Mucosa of stomach (tissue), 1 donor: ENCODE measurements around the gene HOXA3.

Experiments
- H3K27me3 ChIP-seq: one replicate; pipeline ENCODE4 v1.7.0; 2013; ENCODE audit warnings: mild to moderate bottlenecking, low read length; ENCODE audit not compliant: control insufficient read depth, insufficient read depth
- H3K36me3 ChIP-seq: one replicate; pipeline ENCODE4 v1.7.0; 2013; ENCODE audit warnings: low read length; ENCODE audit not compliant: control insufficient read depth, insufficient read depth
- H3K4me1 ChIP-seq: one replicate; pipeline ENCODE4 v1.7.0; 2013; ENCODE audit warnings: mild to moderate bottlenecking, low read length; ENCODE audit not compliant: control insufficient read depth, insufficient read depth
- H3K4me3 ChIP-seq: one replicate; pipeline ENCODE4 v1.7.0; 2013; ENCODE audit warnings: low read length
- H3K9ac ChIP-seq: one replicate; pipeline ENCODE4 v1.7.0; 2013; ENCODE audit warnings: mild to moderate bottlenecking, low read length, moderate library complexity
- H3K9me3 ChIP-seq: one replicate; pipeline ENCODE4 v1.7.0; 2013; ENCODE audit warnings: mild to moderate bottlenecking, low read length, moderate library complexity; ENCODE audit not compliant: control insufficient read depth
- donor health status: Pancreatic carcinoma.

The HOXA3 gene

GRCh38 chr7:27117887-27118491, 34.4 kb downstream of the HOXA3 start:
- peaks cover 45% of the 10 kb centered on the region for H3K4me1 ChIP-seq
- peak overlapping the region; percentile 50 for H3K9ac ChIP-seq
- no peaks in the 10 kb centered on the region for H3K36me3 ChIP-seq
- H3K4me3 ChIP-seq, result no peak overlapping the region
- no peaks in the 10 kb centered on the region for H3K27me3 ChIP-seq
- H3K9me3 ChIP-seq, result no peaks in the 10 kb centered on the region

- Histone ChIP-seq H3K9me3 (no peaks in the 10 kb centered on the region), H3K36me3 (no peaks in the 10 kb centered on the region), H3K9ac (peak overlapping the region; percentile 95), H3K4me1 (peaks cover 47% of the 10 kb centered on the region), H3K27me3 (no peaks in the 10 kb centered on the region), H3K4me3 (peak overlapping the region; percentile 57)
These were observed 35.2 kb downstream of the HOXA3 start for GRCh38 chr7:27116962-27117886.

- no peaks in the 10 kb centered on the region for H3K36me3 ChIP-seq
- no peaks in the 10 kb centered on the region for H3K9me3 ChIP-seq
- H3K4me3 ChIP-seq, result peak overlapping the region; percentile 57
- H3K4me1 ChIP-seq, result peaks cover 50% of the 10 kb centered on the region
- H3K27me3 ChIP-seq, result no peaks in the 10 kb centered on the region
- peak overlapping the region; percentile 95 for H3K9ac ChIP-seq
These were observed 36.1 kb downstream of the HOXA3 start for GRCh38 chr7:27116031-27116961.

GRCh38 chr7:27115221-27116026, 37.0 kb downstream of the HOXA3 start:
- Histone ChIP-seq H3K4me3 (peak overlapping the region; percentile 57), H3K9ac (peak overlapping the region; percentile 95), H3K9me3 (no peaks in the 10 kb centered on the region), H3K36me3 (no peaks in the 10 kb centered on the region), H3K27me3 (no peaks in the 10 kb centered on the region), H3K4me1 (peaks cover 50% of the 10 kb centered on the region)

GRCh38 chr7:27114881-27115220, 37.5 kb downstream of the HOXA3 start:
- peak overlapping the region; percentile 57 for H3K4me3 ChIP-seq
- H3K36me3 ChIP-seq, result no peaks in the 10 kb centered on the region
- H3K9me3 ChIP-seq, result no peaks in the 10 kb centered on the region
- no peaks in the 10 kb centered on the region for H3K27me3 ChIP-seq
- peaks cover 50% of the 10 kb centered on the region for H3K4me1 ChIP-seq
- H3K9ac ChIP-seq, result peak overlapping the region; percentile 95

- peaks cover 51% of the 10 kb centered on the region for H3K4me1 ChIP-seq
- peak overlapping the region; percentile 80 for H3K9ac ChIP-seq
- H3K27me3 ChIP-seq, result no peaks in the 10 kb centered on the region
- no peaks in the 10 kb centered on the region for H3K9me3 ChIP-seq
- H3K4me3 ChIP-seq, result peak overlapping the region; percentile 65
- H3K36me3 ChIP-seq, result no peaks in the 10 kb centered on the region
These were observed 38.2 kb downstream of the HOXA3 start for GRCh38 chr7:27113991-27114769.

- Histone ChIP-seq H3K4me3 (peak overlapping the region; percentile 51), H3K27me3 (no peaks in the 10 kb centered on the region)
These were observed 39.1 kb downstream of the HOXA3 start for GRCh38 chr7:27112955-27113949.

GRCh38 chr7:27112361-27112760, 40.0 kb downstream of the HOXA3 start:
- Histone ChIP-seq H3K36me3 (no peaks in the 10 kb centered on the region), H3K27me3 (no peaks in the 10 kb centered on the region), H3K4me3 (peak overlapping the region; percentile 15)

More at GRCh38 chr7:27112955-27113949, 39.1 kb downstream of the HOXA3 start:
- Histone ChIP-seq H3K4me1 (peaks cover 60% of the 10 kb centered on the region), H3K36me3 (no peaks in the 10 kb centered on the region), H3K9me3 (no peaks in the 10 kb centered on the region), H3K9ac (peak overlapping the region; percentile 83)

GRCh38 chr7:27111751-27112277, 40.6 kb downstream of the HOXA3 start:
- H3K4me1 ChIP-seq, result peaks cover 55% of the 10 kb centered on the region
- peak overlapping the region; percentile 71 for H3K9ac ChIP-seq
- no peaks in the 10 kb centered on the region for H3K27me3 ChIP-seq
- H3K9me3 ChIP-seq, result no peaks in the 10 kb centered on the region
- H3K4me3 ChIP-seq, result no peak overlapping the region
- no peaks in the 10 kb centered on the region for H3K36me3 ChIP-seq

More at GRCh38 chr7:27112361-27112760, 40.0 kb downstream of the HOXA3 start:
- H3K9ac ChIP-seq, result peak overlapping the region; percentile 19
- H3K4me1 ChIP-seq, result peaks cover 60% of the 10 kb centered on the region
- no peaks in the 10 kb centered on the region for H3K9me3 ChIP-seq
